KMS-11 (cell line): ENCODE measurements around the gene COL6A5.

ENCODE experiments used
- H2AFZ ChIP-seq: fragments of 200-600 bp; sonication (generic); 2 replicates; pipeline ENCODE4 v1.6.1; 2016; ENCODE audit warnings: antibody characterized with exemption, mixed run types, low read depth
- H3K27ac ChIP-seq: fragments of 200-600 bp; sonication (generic); 2 replicates; pipeline ENCODE4 v1.6.1; 2016; ENCODE audit warnings: mild to moderate bottlenecking, mixed run types
- H3K27me3 ChIP-seq: fragments of 200-600 bp; sonication (generic); 2 replicates; pipeline ENCODE4 v1.6.1; 2017; ENCODE audit warnings: mild to moderate bottlenecking, low read depth, mixed run types, moderate library complexity; ENCODE audit not compliant: insufficient read depth
- H3K36me3 ChIP-seq: fragments of 200-600 bp; sonication (generic); 2 replicates; pipeline ENCODE4 v1.6.1; 2017; ENCODE audit warnings: mild to moderate bottlenecking, mixed run types; ENCODE audit not compliant: insufficient read depth
- H3K4me1 ChIP-seq: fragments of 200-600 bp; sonication (generic); 2 replicates; pipeline ENCODE4 v1.6.1; 2016; ENCODE audit warnings: mild to moderate bottlenecking, low read depth, mixed run types; ENCODE audit not compliant: poor library complexity, severe bottlenecking
- H3K4me2 ChIP-seq: fragments of 200-600 bp; sonication (generic); 2 replicates; pipeline ENCODE4 v1.7.0; 2016; ENCODE audit warnings: mild to moderate bottlenecking, mixed run types
- H3K4me3 ChIP-seq: fragments of 200-600 bp; sonication (generic); IDR thresholded peaks from 2 replicates; pipeline ENCODE4 v1.6.1; 2017; ENCODE audit warnings: low read depth, low read length, mixed read lengths; ENCODE audit not compliant: insufficient read depth
- H3K79me2 ChIP-seq: fragments of 200-600 bp; sonication (generic); 2 replicates; pipeline ENCODE4 v1.6.1; 2016; ENCODE audit warnings: low read depth, mixed run types; ENCODE audit not compliant: insufficient read depth
- H3K9ac ChIP-seq: fragments of 200-600 bp; sonication (generic); 2 replicates; pipeline ENCODE4 v1.6.1; 2016; ENCODE audit warnings: mild to moderate bottlenecking, mixed run types
- H4K20me1 ChIP-seq: fragments of 200-600 bp; sonication (generic); 2 replicates; pipeline ENCODE4 v1.6.1; 2016; ENCODE audit warnings: mild to moderate bottlenecking, mixed run types; ENCODE audit not compliant: insufficient read depth
- TF ChIP-seq, protein P1 (sequence below): fragments of 200-600 bp; sonication (generic); conservative IDR thresholded peaks from 2 replicates; pipeline ENCODE4 v1.6.1; 2017; ENCODE audit warnings: low read depth, mild to moderate bottlenecking, antibody characterized with exemption, low read length, moderate library complexity, mixed read lengths

COL6A5 gene

DNA sequence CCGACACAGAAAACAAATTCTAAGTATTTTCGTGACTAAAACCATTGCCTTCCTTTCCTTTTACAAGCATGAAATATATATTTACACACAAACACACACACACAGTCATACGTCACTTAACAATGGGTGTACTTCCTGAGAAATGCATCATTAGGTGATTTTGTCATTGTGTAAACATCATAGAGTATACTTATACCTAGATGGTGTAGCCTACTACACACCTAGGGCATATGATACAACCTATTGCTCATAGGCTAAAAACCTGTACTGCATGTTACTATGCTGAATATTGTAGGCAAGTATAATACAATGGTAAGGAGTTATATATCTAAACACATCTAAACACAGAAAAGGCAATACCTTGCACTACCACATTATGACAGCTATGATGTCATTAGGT, 28.6 kb downstream of the COL6A5 start:
- H2AFZ ChIP-seq: no peak overlapping the region
- TF ChIP-seq, protein P1, sequence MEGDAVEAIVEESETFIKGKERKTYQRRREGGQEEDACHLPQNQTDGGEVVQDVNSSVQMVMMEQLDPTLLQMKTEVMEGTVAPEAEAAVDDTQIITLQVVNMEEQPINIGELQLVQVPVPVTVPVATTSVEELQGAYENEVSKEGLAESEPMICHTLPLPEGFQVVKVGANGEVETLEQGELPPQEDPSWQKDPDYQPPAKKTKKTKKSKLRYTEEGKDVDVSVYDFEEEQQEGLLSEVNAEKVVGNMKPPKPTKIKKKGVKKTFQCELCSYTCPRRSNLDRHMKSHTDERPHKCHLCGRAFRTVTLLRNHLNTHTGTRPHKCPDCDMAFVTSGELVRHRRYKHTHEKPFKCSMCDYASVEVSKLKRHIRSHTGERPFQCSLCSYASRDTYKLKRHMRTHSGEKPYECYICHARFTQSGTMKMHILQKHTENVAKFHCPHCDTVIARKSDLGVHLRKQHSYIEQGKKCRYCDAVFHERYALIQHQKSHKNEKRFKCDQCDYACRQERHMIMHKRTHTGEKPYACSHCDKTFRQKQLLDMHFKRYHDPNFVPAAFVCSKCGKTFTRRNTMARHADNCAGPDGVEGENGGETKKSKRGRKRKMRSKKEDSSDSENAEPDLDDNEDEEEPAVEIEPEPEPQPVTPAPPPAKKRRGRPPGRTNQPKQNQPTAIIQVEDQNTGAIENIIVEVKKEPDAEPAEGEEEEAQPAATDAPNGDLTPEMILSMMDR: no peak

DNA sequence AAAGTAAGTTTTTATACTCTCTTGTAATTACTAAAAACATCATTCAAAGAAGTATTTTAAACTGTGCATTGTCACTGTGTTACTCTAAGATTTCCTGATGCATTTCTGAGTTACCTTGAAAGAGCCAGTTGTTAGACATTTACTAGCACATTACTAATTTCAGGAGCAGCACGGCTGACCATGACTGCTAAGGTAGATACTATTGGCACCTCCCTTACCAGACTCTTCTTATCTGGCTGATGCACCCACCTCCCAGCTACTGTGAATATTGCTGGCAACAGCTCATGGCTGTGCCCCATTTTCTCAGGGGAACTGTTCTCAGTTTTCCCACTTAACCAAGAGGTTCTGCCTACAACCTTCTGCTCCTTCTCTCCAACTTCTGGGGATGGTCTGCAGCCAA, 29.4 kb downstream of the COL6A5 start:
- H2AFZ ChIP-seq: no peak overlapping the region
- H3K79me2 ChIP-seq: no peaks in the 10 kb centered on the region
- H3K27me3 ChIP-seq: no peaks in the 10 kb centered on the region
- no peaks in the 10 kb centered on the region for H4K20me1 ChIP-seq
- H3K27ac ChIP-seq: no peak overlapping the region
- no peaks in the 10 kb centered on the region for H3K36me3 ChIP-seq
- no peak overlapping the region for H3K4me2 ChIP-seq
- no peak overlapping the region for H3K4me3 ChIP-seq
- H3K4me1 ChIP-seq: no peaks in the 10 kb centered on the region
- TF ChIP-seq, protein P1: no peak
- H3K9ac ChIP-seq: no peak overlapping the region

More for the DNA sequence above, 28.6 kb downstream of the COL6A5 start:
- Histone ChIP-seq H3K27ac (no peak overlapping the region), H3K4me2 (no peak overlapping the region), H3K36me3 (no peaks in the 10 kb centered on the region), H3K9ac (no peak overlapping the region), H4K20me1 (no peaks in the 10 kb centered on the region), H3K27me3 (no peaks in the 10 kb centered on the region), H3K79me2 (no peaks in the 10 kb centered on the region), H3K4me1 (no peaks in the 10 kb centered on the region), H3K4me3 (no peak overlapping the region)

DNA sequence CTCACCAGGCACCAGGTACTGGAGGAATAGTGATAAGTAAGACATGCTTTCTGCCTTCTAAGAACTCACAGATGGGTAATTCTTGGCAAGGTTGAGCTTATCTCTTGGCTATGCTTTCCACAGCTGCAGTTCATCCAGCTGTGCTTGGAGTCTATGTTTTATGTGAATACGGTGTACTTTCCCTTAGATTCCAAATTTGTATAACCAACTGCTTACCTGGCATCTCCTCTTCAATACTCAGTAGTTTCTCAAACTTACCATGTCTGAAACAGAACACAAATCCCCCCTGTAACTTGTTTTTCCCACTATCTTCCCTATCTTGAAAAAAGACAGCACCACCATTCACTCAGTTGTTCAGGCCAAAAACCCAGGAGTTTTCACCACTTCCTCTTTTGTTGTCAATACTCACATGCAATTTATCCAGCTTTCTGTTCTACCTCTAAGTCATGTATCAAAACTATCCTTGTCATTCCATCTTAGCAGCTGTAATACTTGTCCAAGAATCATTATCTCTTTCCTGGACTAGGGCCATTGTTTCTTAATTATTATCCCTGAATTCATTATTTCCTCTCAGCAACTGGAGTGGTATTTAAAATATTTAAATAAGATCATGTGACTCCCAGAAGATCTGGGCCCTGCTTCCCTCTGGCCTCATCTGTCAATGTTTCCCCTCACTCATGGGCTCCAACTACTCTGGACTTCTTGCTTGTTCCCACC, 32.6 kb downstream of the COL6A5 start:
- Histone ChIP-seq H3K27me3 (no peaks in the 10 kb centered on the region), H4K20me1 (no peaks in the 10 kb centered on the region), H3K36me3 (no peaks in the 10 kb centered on the region), H3K79me2 (no peaks in the 10 kb centered on the region), H2AFZ (no peak overlapping the region), H3K4me1 (no peaks in the 10 kb centered on the region), H3K4me2 (no peak overlapping the region), H3K27ac (no peak overlapping the region), H3K4me3 (no peak overlapping the region), H3K9ac (no peak overlapping the region)
- TF ChIP-seq, protein P1: no peak

DNA sequence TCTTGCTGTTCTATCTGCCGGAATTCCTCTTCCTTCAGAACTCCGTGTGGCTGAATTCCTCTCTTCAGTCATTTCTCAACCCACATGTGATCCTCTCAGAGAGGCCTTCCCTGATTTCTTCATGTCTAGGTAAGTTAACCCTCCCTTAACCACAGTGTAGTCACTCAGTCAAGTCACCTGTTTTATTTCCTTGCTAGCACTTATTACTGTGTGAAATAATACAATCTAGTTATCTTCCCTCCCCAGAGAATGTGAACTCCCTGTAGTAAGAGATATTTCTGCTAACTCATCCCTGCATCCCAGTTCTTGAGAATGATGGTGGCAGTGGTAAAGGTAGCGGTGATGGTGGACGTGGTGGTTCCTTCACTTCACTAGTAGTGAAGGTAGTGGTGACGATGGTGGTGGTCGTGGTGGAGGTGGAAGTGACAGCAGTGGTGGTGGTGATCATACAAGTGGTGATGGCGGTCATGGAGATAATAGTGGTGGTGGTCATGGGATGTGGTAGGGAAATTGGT, 33.3 kb downstream of the COL6A5 start:
- Histone ChIP-seq H3K79me2 (no peaks in the 10 kb centered on the region), H3K4me3 (no peak overlapping the region), H2AFZ (no peak overlapping the region), H3K36me3 (no peaks in the 10 kb centered on the region), H3K4me1 (no peaks in the 10 kb centered on the region), H3K9ac (no peak overlapping the region), H3K27me3 (no peaks in the 10 kb centered on the region), H3K4me2 (no peak overlapping the region), H3K27ac (no peak overlapping the region), H4K20me1 (no peaks in the 10 kb centered on the region)
- TF ChIP-seq, protein P1: no peak
